Peyer's patch (tissue), 4 donors: ENCODE measurements around the gene MMP28.

Source experiments
- CTCF ChIP-seq, 6 experiments: fragments of 450-650 bp in 4 of 6; fragments of 200-600 bp in 2 of 6; sonication (generic) in 1 of 6; IDR thresholded peaks; one replicate each; pipeline ENCODE4 v1.5.1; 2017 to 2019; ENCODE audit warnings: antibody characterized with exemption in 6 of 6, mild to moderate bottlenecking in 3 of 6, moderate library complexity in 1 of 6
- POLR2A ChIP-seq, 2 donors: fragments of 450-650 bp; IDR thresholded peaks; one replicate each; pipeline ENCODE4 v1.5.1; 2017; ENCODE audit warnings: antibody characterized with exemption in 2 of 2, mild to moderate bottlenecking in 2 of 2, moderate library complexity in 2 of 2

GRCh38 chr17:35804658-35805192 lies 9.3 kb upstream of the MMP28 start:
- TF ChIP-seq CTCF (IDR thresholded peaks at IDR 0.05) (peak; percentile 43 to 99 (median 89)), POLR2A (IDR thresholded peaks at IDR 0.05) (no peak)
